ENCODE results near the gene CTTNBP2.

The CTTNBP2 gene

GRCh38 chr7:117683430-117684175 lies 189.6 kb downstream of the CTTNBP2 start:
- DNase-seq, result no peak

DNA sequence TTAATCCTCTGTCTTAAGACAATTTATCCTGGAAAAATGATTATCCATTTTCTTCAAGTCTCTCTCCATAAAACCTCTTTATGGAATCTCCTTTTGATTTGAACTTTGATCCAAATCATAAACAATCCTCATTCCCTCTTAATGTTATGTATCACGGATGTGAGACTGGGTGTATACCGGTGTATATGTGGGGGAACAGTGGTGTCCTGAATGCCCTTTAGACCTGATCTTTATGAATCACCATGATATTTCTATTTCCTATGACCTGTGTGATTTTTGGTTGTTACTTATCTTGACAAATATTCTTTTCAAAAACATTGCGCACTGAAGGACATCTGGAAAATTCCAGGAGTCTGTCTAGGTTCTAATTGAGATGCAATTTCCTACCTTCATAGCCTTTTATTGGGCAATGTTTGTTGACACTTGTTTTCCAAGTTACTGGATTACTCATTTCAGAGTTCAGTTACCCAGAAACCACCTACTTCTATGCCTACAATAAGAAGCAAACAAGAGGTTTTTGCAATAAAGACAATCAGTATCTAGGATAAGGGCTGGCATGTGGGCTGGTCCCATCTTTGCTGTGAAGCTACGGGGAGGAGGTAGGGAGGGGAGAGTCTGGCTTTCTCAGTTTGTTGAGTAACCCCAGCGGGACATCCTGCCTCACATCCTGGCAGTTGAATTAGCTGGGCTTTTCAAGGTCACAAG lies 190.4 kb downstream of the CTTNBP2 start:
- no peak for DNase-seq

DNA sequence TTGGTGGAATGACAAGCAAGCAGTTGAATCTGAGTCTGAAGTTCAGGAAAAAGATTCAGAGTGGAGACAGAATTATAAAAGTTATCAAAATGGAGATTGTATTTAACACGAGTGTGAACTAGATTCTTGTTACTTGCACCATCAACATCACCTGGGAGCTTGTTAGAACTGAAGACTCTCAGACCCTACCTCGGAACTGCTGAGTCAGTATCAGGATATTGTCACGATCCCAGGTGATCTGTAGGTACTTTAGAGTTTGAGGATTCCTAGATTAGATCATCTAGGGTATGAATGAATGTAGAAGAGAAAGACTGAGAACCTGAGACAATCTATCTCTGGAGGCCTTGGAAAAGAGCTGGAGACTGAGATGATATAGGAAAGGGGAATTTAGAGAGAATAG lies 194.1 kb downstream of the CTTNBP2 start:
- DNase-seq, result no peak

GRCh38 chr7:117675497-117676435 lies 197.5 kb downstream of the CTTNBP2 start:
- DNase-seq, result no peak

- DNase-seq, result no peak
Observed at GRCh38 chr7:117674617-117675016, 198.6 kb downstream of the CTTNBP2 start.

DNA sequence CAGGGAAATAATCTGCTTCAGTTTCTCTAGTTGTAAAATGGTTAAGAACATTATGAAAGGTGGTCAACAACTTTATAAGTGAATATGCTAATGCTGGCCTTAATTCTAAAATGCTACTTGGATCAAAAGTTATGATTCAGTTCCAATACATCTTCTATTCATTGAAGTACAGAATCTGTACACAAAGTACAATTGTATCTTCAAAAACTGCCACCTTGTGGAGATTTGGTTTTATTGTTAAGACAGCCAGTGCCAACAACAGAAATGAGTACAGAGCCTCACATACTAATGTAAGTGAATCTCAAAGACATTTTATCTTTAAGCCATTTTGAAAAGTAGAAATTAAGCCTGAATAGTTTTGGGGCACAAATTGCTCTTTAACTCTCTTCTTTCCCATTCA lies 199.4 kb downstream of the CTTNBP2 start:
- DNase-seq, result no peak

DNA sequence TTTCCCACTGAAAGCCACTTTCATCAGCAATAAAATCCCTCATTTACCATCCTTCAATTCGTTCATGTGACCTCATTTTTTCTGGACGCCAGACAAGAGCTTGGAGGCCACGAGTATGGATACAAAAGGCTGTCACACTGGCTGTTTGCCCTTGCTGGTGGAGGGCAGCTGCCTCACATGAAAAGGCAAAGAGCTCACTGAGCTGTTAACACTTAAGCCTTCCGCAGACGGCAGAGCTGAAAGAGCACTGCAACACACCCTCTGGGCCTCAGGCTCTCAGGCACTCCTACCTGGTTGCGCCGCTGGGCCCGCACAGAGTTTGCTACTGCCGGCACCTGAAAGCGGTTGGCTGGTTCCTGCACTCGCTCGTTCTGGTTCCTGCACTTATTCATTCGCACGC lies 199.9 kb downstream of the CTTNBP2 start:
- no peak for DNase-seq

DNA sequence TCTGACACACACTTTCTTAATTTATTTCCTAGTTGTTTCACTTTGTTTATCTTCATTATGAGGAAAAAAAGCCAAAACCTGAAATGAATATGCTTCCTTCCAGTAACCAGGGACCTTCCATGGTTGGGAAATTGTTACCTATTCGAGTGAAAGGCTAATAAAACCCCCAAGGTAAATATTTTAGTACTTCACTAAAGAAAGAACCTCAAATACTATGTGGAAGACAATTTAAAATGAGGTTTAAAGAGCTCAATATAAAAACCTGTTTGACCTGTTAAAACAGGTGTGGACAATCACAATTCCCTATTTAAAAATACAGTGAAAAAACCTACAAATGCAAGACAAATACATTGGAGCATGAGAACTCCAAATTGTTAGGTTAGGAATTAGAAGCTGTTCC lies 200.8 kb downstream of the CTTNBP2 start:
- DNase-seq, result no peak

GRCh38 chr7:117669818-117670217 lies 203.4 kb downstream of the CTTNBP2 start:
- no peak for DNase-seq

GRCh38 chr7:117667456-117667855 lies 205.8 kb downstream of the CTTNBP2 start:
- DNase-seq, result no peak

GRCh38 chr7:117666689-117667088 lies 206.6 kb downstream of the CTTNBP2 start:
- no peak for DNase-seq

- DNase-seq, result no peak
Observed at GRCh38 chr7:117666031-117666430, 207.2 kb downstream of the CTTNBP2 start.

- no peak for DNase-seq
Observed at GRCh38 chr7:117665368-117665767, 207.9 kb downstream of the CTTNBP2 start.

DNA sequence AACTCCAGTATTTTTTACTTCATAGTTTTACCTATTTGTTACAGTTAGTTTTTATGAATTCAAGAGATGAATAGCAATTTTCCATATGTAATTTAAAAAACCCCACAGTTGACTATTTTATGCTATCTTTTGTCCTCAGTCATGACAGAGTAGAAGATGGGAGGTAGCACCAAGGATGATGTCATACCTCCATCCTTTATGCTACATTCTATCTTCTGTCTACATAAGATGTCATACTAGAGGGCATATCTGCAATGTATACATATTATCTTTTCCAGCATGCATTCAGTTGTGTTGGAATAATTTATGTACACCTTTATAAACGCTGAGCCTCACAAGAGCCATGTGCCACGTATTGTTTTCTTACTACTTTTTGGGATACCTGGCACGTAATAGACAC lies 209.2 kb downstream of the CTTNBP2 start:
- no peak for DNase-seq

DNA sequence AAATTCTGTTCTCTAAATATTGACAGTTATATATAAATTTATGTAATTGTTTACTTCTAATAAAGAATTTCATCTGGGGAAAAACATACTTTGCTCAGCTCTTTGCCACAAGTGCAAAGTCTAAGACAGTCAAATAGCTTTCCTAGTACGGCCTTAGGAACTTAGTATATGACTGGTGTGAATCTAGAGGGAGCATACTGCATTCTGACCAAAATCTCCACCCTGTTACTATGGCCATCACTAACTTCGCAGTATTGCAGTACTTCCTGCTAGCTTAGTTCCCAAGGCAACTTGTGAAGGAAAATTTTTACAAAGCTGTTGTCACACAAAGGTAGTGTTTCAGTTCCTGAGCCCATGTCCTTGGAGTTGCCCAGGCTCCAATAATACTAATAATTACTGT lies 211.9 kb downstream of the CTTNBP2 start:
- DNase-seq, result no peak

Measured in stimulated activated CD4-positive, alpha-beta T cell treated with anti-CD3 and anti-CD28 coated beads, Interleukin-15, amount 100 ng/mL, for 24 hours (primary cell).